OCI-LY1 (cell line): ENCODE measurements around the gene NDUFV1.

Experiments used
- H2AFZ ChIP-seq: fragments of 200-600 bp; sonication (generic), shearing (Covaris generic); 2 replicates; pipeline ENCODE4 v1.6.0; 2014; ENCODE audit warnings: antibody characterized with exemption, mild to moderate bottlenecking, low read length
- H3F3A ChIP-seq: fragments of 200-600 bp; sonication (generic), shearing (Covaris generic); 2 replicates; pipeline ENCODE4 v1.6.0; 2014; ENCODE audit warnings: mild to moderate bottlenecking, antibody characterized with exemption, low read length, moderate library complexity; ENCODE audit not compliant: insufficient read depth
- H3K27ac ChIP-seq: fragments of 200-600 bp; sonication (generic); 2 replicates; pipeline ENCODE4 v1.5.1; 2014; ENCODE audit warnings: low read length, mixed run types, mild to moderate bottlenecking, low read depth; ENCODE audit not compliant: poor library complexity, severe bottlenecking
- H3K27me3 ChIP-seq: fragments of 200-600 bp; sonication (generic); 2 replicates; pipeline ENCODE4 v1.6.0; 2014; ENCODE audit warnings: antibody characterized with exemption, mild to moderate bottlenecking, low read length, moderate library complexity; ENCODE audit not compliant: insufficient read depth
- H3K36me3 ChIP-seq: fragments of 200-600 bp; sonication (generic); 2 replicates; pipeline ENCODE4 v1.6.1; 2014; ENCODE audit warnings: mild to moderate bottlenecking, antibody characterized with exemption, low read length, moderate library complexity, mixed read lengths; ENCODE audit not compliant: insufficient read depth
- H3K4me1 ChIP-seq: fragments of 200-600 bp; sonication (generic); 2 replicates; pipeline ENCODE4 v1.5.1; 2014; ENCODE audit warnings: mild to moderate bottlenecking, low read length, moderate library complexity; ENCODE audit not compliant: insufficient read depth, severe bottlenecking
- H3K4me2 ChIP-seq: fragments of 200-600 bp; sonication (generic), shearing (Covaris generic); 2 replicates; pipeline ENCODE4 v1.6.1; 2014; ENCODE audit warnings: low read length
- H3K4me3 ChIP-seq: fragments of 200-600 bp; sonication (generic); 2 replicates; pipeline ENCODE4 v1.5.1; 2014; ENCODE audit warnings: low read length, low read depth, mild to moderate bottlenecking, mixed read lengths; ENCODE audit not compliant: poor library complexity, severe bottlenecking
- H3K79me2 ChIP-seq: fragments of 200-600 bp; shearing (Covaris generic); 2 replicates; pipeline ENCODE4 v1.6.1; 2016; ENCODE audit warnings: mixed run types, low read length, mixed read lengths; ENCODE audit not compliant: insufficient read depth
- H3K9ac ChIP-seq: fragments of 200-600 bp; sonication (generic), shearing (Covaris generic); 2 replicates; pipeline ENCODE4 v1.6.1; 2014; ENCODE audit warnings: mild to moderate bottlenecking, low read length, mixed read lengths
- H3K9me2 ChIP-seq: fragments of 200-600 bp; sonication (generic), shearing (Covaris generic); 2 replicates; pipeline ENCODE4 v1.6.1; 2014; ENCODE audit warnings: low read depth, mild to moderate bottlenecking, low read length, mixed read lengths
- H3K9me3 ChIP-seq: fragments of 200-600 bp; shearing (Covaris generic); 2 replicates; pipeline ENCODE4 v1.6.1; 2014; ENCODE audit warnings: low read length, mixed read lengths
- H4K20me1 ChIP-seq: fragments of 200-600 bp; sonication (generic), shearing (Covaris generic); 2 replicates; pipeline ENCODE4 v1.6.0; 2016; ENCODE audit warnings: mild to moderate bottlenecking, low read length; ENCODE audit not compliant: insufficient read depth
- EZH2 ChIP-seq: fragments of 200-600 bp; sonication (generic), shearing (Covaris generic); IDR thresholded peaks from 2 replicates; pipeline ENCODE4 v1.8.0; 2017; ENCODE audit warnings: borderline replicate concordance, mixed run types, mild to moderate bottlenecking, antibody characterized with exemption, low read length, moderate library complexity, mixed read lengths
- TF ChIP-seq, protein P1 (sequence below): fragments of 200-600 bp; sonication (generic), shearing (Covaris generic); IDR thresholded peaks from 2 replicates; pipeline ENCODE4 v1.5.1; 2017; ENCODE audit warnings: mild to moderate bottlenecking, antibody characterized with exemption, low read length, moderate library complexity, mixed read lengths

NDUFV1 gene

DNA sequence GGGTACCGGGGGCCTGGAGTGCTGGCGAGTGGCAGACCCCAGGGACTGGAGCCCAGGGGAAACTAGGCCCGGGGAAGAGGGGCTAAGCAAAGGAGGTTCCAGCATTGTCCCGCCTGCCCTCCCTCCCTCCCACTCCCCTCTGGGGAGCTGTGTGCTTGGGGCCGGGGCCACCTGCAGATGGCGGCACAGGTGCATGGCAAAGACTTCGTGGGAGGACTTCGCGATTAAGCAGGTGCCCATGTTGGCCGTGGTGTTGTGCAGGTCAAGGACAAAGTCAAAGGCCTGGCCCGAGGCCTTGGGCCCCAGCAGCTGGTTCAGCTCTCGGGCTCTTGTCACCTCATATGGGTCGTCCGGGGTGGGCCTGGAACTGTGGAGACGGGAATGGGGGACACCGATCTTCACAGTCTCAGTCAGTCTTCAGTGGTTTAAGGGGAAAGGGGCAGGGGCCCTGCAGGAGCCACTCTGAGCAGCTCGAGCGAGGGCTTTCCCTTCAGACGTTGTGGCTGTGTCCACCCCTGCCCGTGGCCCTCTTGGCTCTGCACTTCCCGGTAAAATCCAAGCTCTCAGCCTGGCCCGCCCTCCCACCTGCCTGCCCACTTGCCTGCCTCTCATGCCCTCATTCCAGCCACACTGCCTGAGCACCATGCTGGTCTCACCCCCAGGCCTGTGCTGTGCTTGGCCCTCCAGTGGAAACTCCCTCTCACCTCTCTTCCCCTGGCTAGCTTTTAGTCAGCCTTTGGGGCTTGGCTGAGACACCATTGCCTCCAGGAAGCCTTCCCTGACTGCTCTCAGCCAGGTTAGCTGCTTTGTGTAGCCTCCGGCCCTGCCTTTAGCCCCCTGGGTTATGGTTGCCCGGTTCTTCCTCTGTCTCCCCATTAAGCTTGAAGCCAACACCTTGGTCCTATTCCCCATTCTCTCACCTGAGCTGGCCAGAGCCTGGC is 39.1 kb downstream of the NDUFV1 start:
- Histone ChIP-seq H3K4me1 (peaks cover 52% of the 10 kb centered on the region), H3K36me3 (no peaks in the 10 kb centered on the region; the same call in 1 of the 2 replicates), H3K27me3 (peaks cover 4% of the 10 kb centered on the region; the same call in 1 of the 2 replicates), H3K9me2 (no peaks in the 10 kb centered on the region), H3K79me2 (no peaks in the 10 kb centered on the region), H2AFZ (no peak overlapping the region), H3K27ac (peak overlapping the region; percentile 52), H3K4me3 (no peak overlapping the region), H3F3A (no peaks in the 10 kb centered on the region), H3K9ac (no peak overlapping the region; the same call in 1 of the 2 replicates), H3K4me2 (peak overlapping the region; percentile 5; the same call in 1 of the 2 replicates), H4K20me1 (no peaks in the 10 kb centered on the region), H3K9me3 (peaks cover 3% of the 10 kb centered on the region; the same call in 1 of the 2 replicates)
- TF ChIP-seq EZH2 = no peak
- TF ChIP-seq, protein P1, sequence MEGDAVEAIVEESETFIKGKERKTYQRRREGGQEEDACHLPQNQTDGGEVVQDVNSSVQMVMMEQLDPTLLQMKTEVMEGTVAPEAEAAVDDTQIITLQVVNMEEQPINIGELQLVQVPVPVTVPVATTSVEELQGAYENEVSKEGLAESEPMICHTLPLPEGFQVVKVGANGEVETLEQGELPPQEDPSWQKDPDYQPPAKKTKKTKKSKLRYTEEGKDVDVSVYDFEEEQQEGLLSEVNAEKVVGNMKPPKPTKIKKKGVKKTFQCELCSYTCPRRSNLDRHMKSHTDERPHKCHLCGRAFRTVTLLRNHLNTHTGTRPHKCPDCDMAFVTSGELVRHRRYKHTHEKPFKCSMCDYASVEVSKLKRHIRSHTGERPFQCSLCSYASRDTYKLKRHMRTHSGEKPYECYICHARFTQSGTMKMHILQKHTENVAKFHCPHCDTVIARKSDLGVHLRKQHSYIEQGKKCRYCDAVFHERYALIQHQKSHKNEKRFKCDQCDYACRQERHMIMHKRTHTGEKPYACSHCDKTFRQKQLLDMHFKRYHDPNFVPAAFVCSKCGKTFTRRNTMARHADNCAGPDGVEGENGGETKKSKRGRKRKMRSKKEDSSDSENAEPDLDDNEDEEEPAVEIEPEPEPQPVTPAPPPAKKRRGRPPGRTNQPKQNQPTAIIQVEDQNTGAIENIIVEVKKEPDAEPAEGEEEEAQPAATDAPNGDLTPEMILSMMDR = peak; percentile 40

DNA sequence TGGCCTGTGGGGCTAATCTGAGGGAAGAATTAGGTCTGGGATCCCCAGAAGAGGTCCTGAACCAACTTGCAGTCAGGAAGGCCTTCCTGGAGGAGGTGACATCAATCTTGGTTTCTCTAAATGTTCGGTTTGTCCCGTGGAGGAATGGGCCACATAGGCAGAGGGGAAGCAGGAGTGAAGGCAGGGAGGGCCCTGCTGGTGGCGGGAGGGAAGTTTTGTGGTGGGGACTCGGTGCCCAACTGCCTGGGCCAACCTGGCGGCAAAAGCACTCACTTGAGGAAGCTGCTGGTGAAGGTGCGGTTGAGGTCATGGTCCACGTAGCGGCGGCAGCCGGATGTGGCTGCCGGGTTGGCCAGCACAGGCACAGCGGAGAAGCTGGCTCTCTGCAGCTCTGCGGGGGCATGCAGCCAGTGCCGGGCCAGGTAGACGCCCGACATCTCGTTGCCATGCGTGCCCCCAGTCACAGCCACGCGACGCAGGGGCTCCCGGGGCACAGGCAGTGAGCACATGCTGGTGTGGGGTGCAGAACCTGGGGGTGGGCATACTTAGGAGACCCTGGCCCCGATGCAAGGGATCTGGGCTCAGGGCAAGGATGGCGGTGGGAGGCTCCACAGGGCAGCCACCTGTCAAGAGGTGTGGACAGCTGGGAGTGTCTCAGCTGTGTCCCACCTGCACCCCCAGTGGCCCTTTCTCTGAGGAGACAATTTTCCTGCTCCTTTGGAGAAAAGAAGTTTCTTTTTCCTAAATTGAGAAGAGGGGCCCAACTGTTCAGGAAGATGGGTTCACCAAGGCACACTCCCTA is 40.0 kb downstream of the NDUFV1 start:
- H3K79me2 ChIP-seq = no peaks in the 10 kb centered on the region
- no peaks in the 10 kb centered on the region; the same call in 1 of the 2 replicates for H3K36me3 ChIP-seq
- H3K9ac ChIP-seq = no peak overlapping the region; the same call in 1 of the 2 replicates
- H3F3A ChIP-seq = no peaks in the 10 kb centered on the region
- H3K4me1 ChIP-seq = peaks cover 52% of the 10 kb centered on the region
- peaks cover 3% of the 10 kb centered on the region; the same call in 1 of the 2 replicates for H3K9me3 ChIP-seq
- H3K4me3 ChIP-seq = no peak overlapping the region
- no peaks in the 10 kb centered on the region for H4K20me1 ChIP-seq
- TF ChIP-seq, protein P1 = 0 out of 2 replicates have a peak, but pooled peaks have one; percentile 16
- no peak for TF ChIP-seq EZH2
- peaks cover 4% of the 10 kb centered on the region; the same call in 1 of the 2 replicates for H3K27me3 ChIP-seq
- H3K4me2 ChIP-seq = peak overlapping the region; percentile 39; the same call in 1 of the 2 replicates
- peak overlapping the region; percentile 87 for H3K27ac ChIP-seq
- H2AFZ ChIP-seq = no peak overlapping the region
- no peaks in the 10 kb centered on the region for H3K9me2 ChIP-seq

DNA sequence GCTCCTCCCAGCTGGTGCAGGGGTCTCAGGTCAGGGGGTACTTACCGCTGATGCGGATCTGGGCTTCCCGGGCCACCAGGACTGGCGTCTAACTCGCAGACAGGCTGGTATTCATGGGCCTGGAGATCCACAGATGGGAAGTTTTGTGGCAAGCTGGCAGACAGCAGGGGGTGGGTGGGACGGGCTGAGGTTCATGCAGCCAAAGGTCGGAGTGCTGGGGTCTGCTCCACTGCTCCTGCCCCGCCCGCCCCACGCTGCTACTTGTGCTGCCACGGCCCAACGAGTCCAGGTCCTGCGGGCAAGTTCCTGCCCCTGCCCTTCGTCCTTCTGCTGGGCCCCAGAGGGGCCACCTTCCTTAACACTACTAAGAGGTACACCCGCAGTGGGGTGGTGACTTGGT is 40.7 kb downstream of the NDUFV1 start:
- no peak overlapping the region for H3K4me3 ChIP-seq
- H4K20me1 ChIP-seq = no peaks in the 10 kb centered on the region
- no peak overlapping the region for H2AFZ ChIP-seq
- H3K27me3 ChIP-seq = peaks cover 4% of the 10 kb centered on the region; the same call in 1 of the 2 replicates
- no peaks in the 10 kb centered on the region; the same call in 1 of the 2 replicates for H3K36me3 ChIP-seq
- H3K9ac ChIP-seq = no peak overlapping the region; the same call in 1 of the 2 replicates
- no peaks in the 10 kb centered on the region for H3K9me2 ChIP-seq
- peak overlapping the region; percentile 87 for H3K27ac ChIP-seq
- H3K4me2 ChIP-seq = peak overlapping the region; percentile 39; the same call in 1 of the 2 replicates
- TF ChIP-seq EZH2 = no peak
- TF ChIP-seq, protein P1 = no peak
- H3K79me2 ChIP-seq = no peaks in the 10 kb centered on the region
- no peaks in the 10 kb centered on the region for H3F3A ChIP-seq
- peaks cover 52% of the 10 kb centered on the region for H3K4me1 ChIP-seq
- H3K9me3 ChIP-seq = peaks cover 3% of the 10 kb centered on the region; the same call in 1 of the 2 replicates
